NCI-H82 (cell line): ENCODE results near the gene DCC.
A peak's percentile ranks its signal among the peaks of the same experiment; 100 is the strongest.

ENCODE experiments used
- DNase-seq: peaks from one replicate; lab custom pipeline; 2025; lab: John Stamatoyannopoulos, UW

Gene DCC

DNA sequence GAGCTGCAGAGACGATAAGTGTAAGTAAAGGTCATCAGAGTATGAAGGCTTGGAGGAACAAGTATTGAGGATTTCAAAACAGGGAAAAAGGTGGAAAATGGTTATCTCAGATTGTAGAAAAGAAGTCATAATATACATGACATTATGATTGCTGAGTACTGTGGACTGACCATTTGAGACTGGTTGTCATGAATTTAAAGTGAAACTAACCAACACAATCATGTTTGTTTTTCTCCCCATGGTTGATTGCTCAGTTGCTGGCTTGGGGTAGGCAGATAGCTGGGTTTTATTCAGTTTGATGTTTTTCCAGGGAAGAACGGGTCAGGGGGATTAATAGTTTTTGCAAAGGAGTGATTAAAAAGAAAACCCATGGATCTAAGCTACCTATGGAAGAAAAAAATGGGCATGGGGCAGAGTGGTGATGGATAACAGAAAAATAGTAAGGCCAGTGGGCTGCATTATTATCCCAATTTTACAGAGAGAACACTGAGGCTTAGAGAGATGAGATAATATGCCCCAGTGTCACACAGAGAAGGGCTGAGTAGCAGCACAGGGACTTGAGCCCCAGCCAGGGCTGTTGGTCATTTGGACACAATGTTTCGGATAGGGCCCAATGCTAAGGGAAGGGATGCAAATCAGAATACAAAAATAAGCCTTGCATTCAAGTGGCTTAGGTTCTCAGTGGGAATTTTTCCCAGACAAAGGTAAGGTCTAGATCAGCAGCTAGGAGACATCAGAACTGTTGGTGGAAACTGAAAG is 885.7 kb downstream of the DCC start:
- DNase-seq: no peak

DNA sequence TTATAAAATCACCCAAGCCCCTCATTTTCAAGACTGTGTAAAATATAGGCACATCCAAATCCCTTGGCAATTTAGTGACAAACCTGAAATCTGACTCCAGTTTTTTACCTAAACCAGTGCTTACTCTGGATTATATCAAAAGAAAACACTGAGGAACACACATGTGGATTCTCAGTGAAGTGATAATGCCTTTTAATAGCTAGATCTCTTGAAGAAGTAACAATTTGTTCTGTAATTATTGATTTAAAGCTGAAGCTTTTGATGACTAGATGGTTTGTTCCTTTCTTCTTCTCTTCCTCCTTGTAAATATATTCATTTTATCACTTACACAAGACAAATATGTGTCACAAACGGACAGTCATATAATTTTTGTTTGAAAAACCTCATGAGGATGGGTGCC is 894.6 kb downstream of the DCC start:
- DNase-seq: no peak

DNA sequence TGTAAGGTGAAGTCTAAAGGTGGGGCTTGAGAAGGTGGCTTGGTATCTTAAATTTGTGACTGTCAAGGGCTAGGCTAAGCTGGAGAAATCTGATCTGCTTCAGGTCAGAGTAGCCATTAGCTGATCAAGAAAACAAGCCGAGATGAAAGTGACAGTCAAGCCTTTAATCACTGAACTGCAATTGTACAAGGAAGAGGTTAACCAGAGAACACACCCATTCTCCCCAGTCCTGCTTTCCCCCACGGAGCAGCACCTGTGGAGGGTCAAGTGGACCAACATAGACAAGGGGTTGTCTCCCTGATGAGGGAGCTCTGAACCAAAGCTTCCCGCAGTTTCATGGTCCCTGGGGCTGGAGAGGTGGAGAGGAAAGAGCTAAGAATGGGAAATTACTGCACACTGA is 901.2 kb downstream of the DCC start:
- no peak for DNase-seq

- no peak for DNase-seq
Observed at GRCh38 chr18:53253789-53254188, 913.8 kb downstream of the DCC start.

GRCh38 chr18:53254265-53254664 is 914.3 kb downstream of the DCC start:
- no peak for DNase-seq

GRCh38 chr18:53261241-53261640 is 921.2 kb downstream of the DCC start:
- no peak for DNase-seq

GRCh38 chr18:53266850-53267249 is 926.9 kb downstream of the DCC start:
- no peak for DNase-seq

- no peak for DNase-seq
Observed at GRCh38 chr18:53268455-53268854, 928.5 kb downstream of the DCC start.

DNA sequence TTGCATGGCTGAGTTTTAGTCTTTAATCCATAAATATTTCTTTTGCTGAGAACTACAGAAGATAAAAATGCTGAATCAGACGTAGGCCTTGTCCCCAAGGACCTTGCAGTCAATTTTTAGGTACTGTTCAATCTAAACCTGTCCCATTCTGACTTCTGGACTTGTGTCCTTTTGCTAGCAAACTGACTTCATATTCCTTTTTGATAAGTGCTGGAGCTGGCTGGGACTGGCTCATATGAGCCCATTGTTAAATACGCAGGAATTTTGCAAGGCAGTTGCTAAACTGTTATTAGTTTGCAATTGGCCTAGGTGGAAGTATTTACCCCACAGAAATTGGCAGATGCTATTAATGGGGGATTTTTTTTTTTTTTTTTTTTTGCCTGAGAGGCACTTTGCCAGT is 941.4 kb downstream of the DCC start:
- no peak for DNase-seq

DNA sequence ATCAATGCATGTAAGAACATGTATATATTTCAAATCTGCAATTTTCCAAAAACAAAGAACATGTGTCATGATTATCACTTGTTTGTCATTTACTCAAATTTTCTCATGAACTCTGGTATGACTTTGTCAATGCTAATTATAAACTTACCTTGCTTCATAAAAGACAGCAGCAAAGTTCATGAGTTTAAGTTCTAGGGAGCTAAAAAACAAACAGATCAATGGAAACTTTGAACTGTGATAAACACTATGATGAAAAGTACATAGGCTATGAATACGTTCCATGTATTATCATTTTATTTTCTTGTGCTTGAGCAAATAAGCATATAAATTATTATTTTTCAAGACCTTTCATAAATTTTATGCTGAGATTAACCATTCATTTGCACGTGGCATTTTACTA is 943.7 kb downstream of the DCC start:
- DNase-seq: no peak

DNA sequence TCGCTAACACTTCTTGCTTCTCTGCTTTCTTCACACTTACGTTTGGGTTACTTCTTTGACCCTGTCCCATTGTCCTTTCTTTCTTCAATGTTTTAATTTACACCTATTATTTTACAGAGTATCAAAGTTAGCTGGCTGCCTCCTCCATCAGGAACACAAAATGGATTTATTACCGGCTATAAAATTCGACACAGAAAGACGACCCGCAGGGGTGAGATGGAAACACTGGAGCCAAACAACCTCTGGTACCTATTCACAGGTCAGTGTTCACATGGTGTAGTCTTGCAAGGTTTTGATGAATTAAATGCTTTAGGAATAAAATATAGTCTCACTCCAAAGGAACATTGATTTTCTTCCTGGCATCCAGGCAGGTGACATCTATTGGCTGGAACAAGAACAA is 965.5 kb downstream of the DCC start:
- no peak for DNase-seq

- no peak for DNase-seq
Observed at GRCh38 chr18:53319628-53320027, 979.6 kb downstream of the DCC start.

DNA sequence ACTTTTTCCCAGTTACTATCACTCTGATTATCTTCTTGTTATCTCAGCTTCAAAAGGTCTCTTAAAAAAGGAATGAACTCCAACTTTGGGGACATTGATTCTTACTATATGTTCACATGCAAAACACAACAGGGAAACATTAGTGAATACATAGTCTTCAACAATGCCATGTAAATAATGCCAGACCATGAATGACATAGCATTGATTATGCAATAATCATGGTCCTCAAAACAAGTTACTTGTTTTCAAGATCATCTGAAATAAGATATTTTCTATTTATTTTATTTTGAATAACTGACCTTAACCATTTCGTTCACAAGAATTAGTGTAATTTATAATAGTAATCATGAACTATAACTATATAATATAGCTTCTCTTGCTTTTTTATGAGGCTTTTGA is 982.2 kb downstream of the DCC start:
- DNase-seq: no peak

DNA sequence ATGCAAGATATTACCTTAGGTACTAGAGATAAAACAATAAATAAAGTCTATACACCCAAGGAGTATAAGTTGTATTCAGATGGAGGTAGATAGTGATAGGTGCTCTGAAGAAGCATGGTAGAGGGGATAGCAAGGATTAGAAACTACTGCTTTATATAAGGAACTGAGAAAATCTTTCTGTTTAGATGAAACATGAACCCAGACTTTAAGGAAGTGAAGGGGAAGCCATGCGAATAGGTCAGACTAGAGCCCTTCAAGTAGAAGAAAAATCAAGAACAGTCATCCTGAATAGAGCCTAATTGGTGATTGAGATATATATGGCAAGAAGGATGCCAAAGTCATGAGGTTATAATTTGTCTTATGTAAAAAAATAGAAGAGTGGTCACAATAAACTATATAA is 984.4 kb downstream of the DCC start:
- no peak for DNase-seq

DNA sequence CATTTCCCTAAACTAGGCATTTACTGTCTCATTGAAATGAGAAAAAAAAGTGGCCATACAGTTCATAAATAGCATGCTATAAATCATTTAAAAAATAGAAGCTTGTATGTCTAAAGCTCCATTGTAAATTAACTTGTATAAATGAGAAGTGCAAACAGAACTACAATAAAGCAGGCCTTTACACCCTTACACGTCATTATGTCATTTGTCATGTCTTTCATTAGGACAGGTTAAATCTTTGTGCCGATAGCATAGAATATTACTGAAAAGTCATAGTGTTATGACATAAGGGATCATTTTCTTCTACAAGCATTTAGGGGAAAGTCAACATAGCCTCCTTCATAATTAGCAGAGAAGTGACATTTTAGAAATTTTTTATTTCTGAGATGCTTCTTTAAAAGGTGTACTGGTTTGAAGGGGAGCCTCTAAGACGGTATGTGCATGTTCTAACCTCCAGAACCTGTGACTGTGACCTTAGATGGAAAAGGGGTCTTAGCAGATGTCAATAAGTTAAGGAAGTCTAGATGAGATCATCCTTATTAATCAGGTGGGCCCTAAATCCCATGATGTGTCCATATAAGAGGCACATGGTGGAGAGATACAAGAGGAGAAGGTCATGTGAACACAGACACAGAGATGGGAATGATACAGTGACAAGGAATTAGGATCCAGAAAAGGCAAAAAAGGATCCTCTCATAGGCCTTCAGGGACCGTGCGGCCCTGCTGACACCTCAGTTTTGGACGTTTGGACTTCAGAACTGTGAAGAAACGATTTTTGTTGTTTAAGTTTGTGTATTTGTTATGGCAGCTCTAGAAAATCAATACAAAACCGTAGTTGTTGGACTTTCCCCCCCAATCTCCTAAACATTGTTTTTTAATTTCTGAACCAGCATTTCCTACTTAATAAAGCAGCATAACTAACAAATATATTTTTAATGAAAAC is 1020.8 kb downstream of the DCC start:
- peak; percentile 12 for DNase-seq

- no peak for DNase-seq
Observed at GRCh38 chr18:53375621-53376020, 1035.6 kb downstream of the DCC start.

- DNase-seq: peak; percentile 57
Observed at GRCh38 chr18:53380063-53380639, 1040.2 kb downstream of the DCC start.

GRCh38 chr18:53382870-53383269 is 1042.9 kb downstream of the DCC start:
- no peak for DNase-seq

- no peak for DNase-seq
Observed at GRCh38 chr18:53385889-53386288, 1045.9 kb downstream of the DCC start.

GRCh38 chr18:53387581-53387980 is 1047.6 kb downstream of the DCC start:
- DNase-seq: no peak

DNA sequence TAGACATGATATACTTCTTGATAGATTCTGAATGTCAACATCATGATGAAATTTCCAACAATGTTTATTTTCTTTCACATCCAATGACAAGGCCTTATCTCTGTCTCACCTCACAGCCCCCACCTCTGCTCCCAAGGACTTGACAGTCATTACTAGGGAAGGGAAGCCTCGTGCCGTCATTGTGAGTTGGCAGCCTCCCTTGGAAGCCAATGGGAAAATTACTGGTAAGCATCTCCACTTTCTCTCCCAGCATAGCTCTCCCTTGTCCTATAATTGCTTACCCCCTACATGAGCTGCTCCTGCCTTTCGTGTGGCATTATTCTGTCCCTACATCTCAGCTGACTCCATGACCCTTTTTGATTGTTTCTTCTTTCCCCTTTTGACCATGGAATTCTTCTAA is 1062.7 kb downstream of the DCC start:
- DNase-seq: no peak

DNA sequence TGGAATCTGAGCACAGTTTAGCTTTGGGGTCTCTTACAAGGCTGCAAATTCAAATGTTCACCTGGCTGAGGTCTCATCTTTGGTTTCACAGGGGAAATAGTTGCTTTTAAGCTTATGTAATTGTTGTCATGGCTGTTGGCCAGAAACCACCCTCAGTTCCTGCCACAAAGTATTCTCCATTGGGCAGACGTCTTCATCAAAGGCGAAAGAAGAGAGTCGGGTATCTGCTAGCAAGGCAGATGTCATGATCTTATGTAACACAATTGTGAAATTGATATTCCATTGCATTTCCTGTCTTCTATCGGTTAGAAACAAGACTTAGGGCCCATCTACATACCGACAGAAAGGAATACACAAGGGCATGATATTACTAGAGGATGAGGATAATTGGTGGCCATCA is 1068.3 kb downstream of the DCC start:
- DNase-seq: no peak

DNA sequence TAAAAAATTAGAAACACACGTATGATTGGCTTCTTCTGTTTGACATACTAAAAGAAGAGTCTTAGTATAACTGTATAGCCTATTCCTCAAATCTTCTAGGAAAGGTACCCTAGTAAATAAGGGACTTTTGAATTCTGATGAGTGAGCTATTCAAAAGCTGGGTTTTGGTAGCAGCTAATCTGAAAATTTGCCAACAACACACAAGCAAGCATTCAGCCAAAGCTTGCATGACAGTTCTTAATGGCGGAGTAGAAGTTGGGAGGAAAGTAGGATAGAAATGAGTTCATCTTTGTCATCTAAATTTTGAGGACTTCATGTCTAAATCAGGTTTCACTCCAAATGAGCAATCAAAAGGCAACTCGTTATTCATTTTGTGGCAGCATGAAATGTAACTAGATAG is 1071.5 kb downstream of the DCC start:
- no peak for DNase-seq
